Measurements from ENCODE around the gene FABP3.

FABP3 gene

GRCh38 chr1:31372051-31372450 lies 825 bp downstream of the FABP3 start:
- DNase-seq (ENCODE audit: low spot score): no peak

- no peak for DNase-seq (ENCODE audit: low spot score)
These were observed 1.5 kb downstream of the FABP3 start for GRCh38 chr1:31371121-31371959.

DNA sequence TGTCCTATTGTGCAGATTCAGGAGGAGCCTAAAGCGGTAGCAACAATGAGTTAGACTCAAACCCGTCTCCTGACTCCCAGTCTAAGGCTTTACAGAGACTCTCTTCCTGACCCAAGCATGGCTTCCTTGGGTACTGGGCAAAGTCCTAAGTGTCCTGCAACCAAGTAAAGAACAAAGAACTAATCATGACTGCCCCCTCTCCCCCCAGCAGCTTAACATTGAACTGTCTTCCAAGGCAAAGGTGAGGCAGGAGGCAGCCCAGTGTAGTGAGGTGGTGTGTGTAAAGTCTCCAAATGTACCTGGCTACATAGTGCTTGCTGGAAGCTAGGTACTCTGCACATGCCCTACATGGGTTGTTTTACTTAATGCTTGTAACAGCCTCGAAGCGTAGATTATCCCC lies 2.3 kb downstream of the FABP3 start:
- no peak for DNase-seq (ENCODE audit: low spot score)

DNA sequence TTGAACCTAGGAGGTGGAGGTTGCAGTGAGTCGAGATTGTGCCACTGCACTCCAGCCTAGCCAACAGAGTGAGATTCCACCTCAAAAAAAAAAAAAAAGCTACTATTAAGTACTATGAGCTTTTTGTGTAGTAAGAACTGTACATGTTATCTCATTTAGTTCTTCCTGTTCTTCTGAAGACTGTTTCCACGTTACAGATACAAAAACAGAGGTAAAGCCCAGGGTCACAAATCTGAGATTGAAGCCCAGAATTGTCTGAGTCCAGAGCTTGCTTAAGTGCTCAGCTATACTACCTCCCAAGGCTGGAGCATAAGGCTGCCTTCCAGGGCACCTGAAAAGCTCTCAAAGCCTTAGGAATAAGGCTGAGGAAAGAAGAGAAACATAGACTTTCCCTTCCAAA lies 2.9 kb downstream of the FABP3 start:
- no peak for DNase-seq (ENCODE audit: low spot score)

DNA sequence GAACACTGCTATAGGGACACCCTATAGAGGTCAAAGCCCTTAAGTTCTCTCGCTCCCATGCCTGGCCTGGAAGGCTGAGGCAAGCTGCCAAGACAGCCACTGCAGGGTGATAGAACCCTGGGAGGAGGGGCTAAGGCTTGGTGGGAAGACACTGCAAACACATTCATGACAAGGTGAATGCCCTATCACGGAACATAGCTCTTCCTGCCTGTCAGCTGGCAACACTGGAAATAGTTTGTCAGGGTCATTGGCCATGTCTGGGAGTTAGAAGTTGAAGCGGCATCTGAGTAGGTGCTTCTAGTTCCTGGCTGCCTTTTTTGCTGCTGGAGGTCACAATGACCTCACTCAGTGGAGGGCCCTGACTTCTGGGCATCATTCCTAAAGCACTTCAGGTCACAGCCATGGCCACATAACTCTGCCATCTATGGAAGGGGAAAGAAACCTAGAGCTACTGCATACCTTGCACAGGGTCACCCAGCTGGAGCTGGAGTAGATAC lies 4.2 kb downstream of the FABP3 start:
- DNase-seq (ENCODE audit: low spot score): no peak

DNA sequence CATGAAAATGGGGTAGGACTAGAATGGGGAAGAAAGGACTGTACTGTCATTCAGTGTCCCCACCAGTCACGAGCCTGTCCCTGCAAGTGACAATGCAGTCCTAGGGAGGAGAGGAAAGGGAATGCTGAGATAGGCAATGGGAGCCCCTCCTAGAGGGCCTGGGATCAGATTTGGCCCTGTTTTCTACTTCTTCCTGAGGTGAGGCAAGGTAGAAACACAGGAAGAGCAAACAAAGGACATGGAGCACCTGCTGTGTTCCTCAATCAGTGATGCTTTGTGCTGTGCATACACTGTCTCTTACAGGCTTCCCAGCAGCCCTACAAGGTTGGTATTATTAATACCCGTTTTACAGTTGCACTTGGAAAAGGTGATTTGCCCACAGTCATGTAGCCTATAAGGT lies 6.1 kb downstream of the FABP3 start:
- no peak for DNase-seq (ENCODE audit: low spot score)

DNA sequence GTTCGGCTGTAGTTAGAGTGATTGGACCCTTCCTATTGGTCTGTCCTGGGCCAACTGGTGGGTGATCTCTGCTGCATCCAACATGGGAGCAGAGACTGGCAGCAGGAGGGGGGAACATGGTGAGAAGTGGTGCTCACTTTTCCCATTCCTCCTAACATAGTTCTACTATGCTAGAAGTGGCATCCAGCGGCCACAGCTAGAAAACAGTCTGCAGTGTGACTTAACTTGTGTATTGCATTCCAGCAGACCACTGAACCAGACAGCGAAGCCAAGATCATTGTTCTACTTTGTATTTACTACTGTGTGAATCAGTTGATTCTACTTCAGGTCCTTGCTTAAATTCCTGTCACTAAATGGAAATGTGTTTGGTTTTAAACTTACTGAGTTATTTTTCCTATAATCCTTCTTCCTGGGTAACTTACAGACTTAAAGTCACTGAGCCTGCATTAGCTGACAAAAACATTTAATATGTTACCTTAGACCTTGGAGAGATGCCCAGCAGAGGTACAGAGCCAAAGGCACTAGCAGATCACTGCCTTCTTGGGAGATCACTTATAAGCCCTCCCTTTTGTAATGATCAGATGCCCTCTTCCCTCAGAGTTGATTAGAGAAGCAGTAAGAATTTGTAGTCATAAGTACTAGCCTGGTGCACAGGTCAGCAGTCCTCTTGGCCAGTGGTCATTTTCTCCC lies 8.2 kb downstream of the FABP3 start:
- DNase-seq (ENCODE audit: low spot score): no peak

GRCh38 chr1:31362032-31362431 lies 10.8 kb downstream of the FABP3 start:
- no peak for DNase-seq (ENCODE audit: low spot score)

DNA sequence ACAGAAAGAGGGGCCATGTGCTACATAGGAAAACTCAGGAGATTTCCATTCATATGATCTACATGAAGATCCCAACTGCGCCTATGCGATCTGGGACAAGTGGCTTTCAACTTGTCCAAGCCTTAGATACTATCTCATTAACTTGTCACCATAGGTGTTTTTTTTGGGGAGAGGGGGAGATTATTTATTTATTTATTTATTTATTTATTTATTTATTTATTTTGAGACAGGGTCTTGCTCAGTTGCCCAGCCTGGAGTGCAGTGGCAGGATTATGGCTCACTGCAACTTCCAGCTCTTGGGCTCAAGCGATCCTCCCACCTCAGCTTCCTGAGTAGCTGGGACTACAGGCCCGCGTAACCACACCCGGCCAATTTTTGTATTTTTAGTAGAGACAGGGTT lies 11.3 kb downstream of the FABP3 start:
- no peak for DNase-seq (ENCODE audit: low spot score)

DNA sequence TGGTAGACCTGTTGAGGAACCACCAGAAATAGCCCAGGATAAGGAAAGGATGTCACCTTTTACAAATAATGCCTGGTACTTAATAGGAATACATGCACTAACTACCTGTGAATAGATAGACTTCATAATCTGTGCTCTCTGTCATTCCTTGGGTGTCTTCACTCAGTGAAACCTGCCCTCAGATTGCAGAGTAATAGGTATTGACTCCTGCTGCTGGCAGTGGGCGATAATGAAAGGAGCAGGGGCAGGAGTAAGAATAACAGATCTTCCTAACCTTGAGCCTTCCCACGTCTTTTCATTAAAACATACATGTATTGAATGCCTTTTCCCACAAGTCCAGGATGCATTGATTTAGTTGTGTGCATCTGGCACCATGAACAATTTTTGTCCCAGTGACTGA lies 16.4 kb downstream of the FABP3 start:
- no peak for DNase-seq (ENCODE audit: low spot score)

GRCh38 chr1:31354283-31354682 lies 18.6 kb downstream of the FABP3 start:
- peak; percentile 58 for DNase-seq (ENCODE audit: low spot score)

- DNase-seq (ENCODE audit: low spot score): no peak
These were observed 24.4 kb downstream of the FABP3 start for GRCh38 chr1:31348449-31348848.

- no peak for DNase-seq (ENCODE audit: low spot score)
These were observed 26.1 kb downstream of the FABP3 start for GRCh38 chr1:31346785-31347184.

DNA sequence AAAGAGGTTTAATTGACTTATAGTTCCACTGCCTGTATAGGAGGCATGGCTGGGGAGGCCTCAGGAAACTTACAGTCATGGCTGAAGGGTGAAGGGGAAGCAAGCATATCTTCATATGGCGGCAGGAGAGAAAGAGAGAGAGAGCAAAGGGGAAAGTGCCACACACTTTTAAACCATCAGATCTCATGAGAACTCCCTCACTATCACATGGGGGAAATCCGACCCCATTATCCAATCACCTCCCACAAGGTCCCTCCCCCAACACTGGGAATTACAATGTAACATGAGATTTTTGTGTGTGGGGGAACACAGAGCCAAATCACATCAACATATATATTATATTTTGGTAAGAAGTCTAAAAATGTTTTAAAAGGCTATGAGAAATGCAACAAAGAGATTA lies 27.2 kb downstream of the FABP3 start:
- DNase-seq (ENCODE audit: low spot score): no peak

DNA sequence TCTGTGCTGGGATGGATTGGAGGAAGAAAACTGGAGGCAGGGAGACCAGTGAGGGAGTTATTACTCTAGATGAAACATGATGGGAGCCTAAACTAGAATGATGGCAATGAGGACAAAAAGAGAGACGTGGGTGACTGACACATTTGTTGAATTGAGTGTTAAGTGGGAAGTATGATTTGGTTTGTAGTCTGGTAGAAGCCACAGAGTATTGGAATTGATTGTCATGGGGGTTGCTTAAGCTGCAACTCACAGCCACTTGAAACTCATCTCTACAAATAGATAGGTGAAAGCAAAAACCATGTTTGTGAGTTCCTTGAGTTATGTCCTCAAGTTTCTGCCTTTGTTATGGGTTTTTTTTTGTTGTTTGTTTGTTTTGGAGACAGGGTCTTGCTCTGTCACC lies 28.4 kb downstream of the FABP3 start:
- DNase-seq (ENCODE audit: low spot score): no peak

GRCh38 chr1:31336687-31337467 lies 36.0 kb downstream of the FABP3 start:
- no peak for DNase-seq (ENCODE audit: low spot score)

DNA sequence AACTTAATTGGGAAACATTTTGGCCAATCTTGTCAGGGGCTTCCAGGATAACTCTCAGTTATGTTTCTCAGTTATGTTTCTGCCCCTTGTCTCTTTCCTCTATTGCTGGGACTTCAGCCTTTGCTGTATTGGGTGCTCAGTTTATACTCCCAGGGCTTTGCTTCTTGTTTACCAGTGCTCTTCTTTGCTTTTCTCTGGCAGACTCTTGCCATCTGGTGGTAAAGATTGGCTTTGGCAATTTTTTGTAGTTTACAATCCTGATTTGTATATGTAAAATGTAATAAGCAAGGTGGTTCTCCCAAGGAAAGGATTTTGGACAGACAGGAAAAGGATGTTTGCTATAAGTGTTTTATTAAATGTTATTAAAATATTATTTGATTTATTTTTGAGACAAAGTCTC lies 37.9 kb downstream of the FABP3 start:
- peak; percentile 79 for DNase-seq (ENCODE audit: low spot score)

GRCh38 chr1:31327381-31327780 lies 45.5 kb downstream of the FABP3 start:
- DNase-seq (ENCODE audit: low spot score): no peak

DNA sequence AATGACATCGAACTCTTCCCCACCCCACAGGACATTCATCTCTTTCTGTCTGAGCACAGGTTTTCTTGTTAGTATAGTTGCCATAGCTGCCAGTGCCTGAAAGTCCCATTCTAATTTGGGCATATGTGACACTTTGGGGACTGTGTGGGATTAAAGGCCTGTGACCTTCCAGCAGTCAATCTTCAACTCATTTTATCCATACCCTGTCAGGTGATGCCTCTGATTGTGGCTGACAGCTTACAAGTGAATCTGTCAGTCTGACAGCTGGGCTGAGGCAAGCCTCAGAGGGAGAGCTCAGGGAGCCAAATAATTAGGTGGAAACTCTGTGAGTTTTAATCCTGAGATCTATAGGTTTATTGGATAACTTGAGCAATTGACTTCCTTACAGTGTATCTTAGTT lies 46.4 kb downstream of the FABP3 start:
- DNase-seq (ENCODE audit: low spot score): no peak

GRCh38 chr1:31324992-31325391 lies 47.9 kb downstream of the FABP3 start:
- DNase-seq (ENCODE audit: low spot score): no peak

GRCh38 chr1:31324093-31324492 lies 48.8 kb downstream of the FABP3 start:
- DNase-seq (ENCODE audit: low spot score): no peak

DNA sequence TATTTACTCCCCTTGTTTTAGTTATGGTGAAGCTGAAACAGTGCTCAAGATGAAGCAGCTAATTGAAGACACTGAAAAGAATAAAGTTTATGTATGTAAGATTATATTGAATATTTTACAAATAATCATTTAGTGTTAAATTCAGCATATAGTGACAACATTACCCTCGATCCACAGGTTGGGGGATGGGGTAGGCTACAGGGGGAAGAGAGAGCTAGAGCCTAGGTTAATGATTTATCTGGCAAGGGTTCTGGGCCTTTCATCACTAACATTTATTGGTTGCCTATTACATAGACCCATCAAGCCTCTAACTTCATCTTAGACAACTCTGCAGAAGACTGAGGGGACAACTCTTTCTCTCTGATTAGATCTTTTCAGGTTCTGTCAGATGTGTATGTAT lies 54.7 kb downstream of the FABP3 start:
- DNase-seq (ENCODE audit: low spot score): no peak

GRCh38 chr1:31315902-31316301 lies 57.0 kb downstream of the FABP3 start:
- DNase-seq (ENCODE audit: low spot score): no peak

All from pons (tissue), 1 donor.